AG09309 (cell line): ENCODE data around the gene LYRM1.

Source experiments
- DNase-seq: peaks from one replicate; pipeline ENCODE4 v3.0.0-alpha.2; 2010; ENCODE audit warnings: low read depth
- H3K4me3 ChIP-seq: 2 replicates; pipeline ENCODE4 v1.5.1; 2011; ENCODE audit warnings: mild to moderate bottlenecking, low read depth, low read length, moderate library complexity; ENCODE audit not compliant: control insufficient read depth
- TF ChIP-seq, protein P1 (sequence below): IDR thresholded peaks from 2 replicates; pipeline ENCODE4 v1.5.1; 2011; ENCODE audit warnings: mild to moderate bottlenecking, low read depth, low read length, inconsistent platforms; ENCODE audit not compliant: insufficient read depth, control insufficient read depth; ENCODE audit errors: missing control alignments

LYRM1 gene

DNA sequence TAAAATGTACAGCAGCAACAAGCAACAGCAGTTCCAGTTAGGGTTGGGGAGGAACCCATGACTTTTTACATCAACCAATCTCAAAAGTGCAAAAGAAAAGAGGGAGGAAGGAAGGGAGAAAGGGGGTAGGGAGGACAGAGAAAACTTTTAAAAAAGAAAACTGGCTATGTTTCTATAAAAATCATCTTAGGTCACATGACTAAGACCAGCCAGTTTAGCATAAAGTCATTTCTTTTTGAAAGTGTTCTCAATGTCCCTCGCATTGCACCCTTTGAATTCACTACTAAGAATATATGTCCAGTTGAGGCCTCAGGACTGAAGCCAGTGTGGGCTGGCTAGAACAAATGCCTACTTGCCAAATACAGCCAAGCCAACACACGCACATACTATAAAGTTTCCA is 29.3 kb upstream of the LYRM1 start:
- no peak overlapping the region for H3K4me3 ChIP-seq
- TF ChIP-seq, protein P1, sequence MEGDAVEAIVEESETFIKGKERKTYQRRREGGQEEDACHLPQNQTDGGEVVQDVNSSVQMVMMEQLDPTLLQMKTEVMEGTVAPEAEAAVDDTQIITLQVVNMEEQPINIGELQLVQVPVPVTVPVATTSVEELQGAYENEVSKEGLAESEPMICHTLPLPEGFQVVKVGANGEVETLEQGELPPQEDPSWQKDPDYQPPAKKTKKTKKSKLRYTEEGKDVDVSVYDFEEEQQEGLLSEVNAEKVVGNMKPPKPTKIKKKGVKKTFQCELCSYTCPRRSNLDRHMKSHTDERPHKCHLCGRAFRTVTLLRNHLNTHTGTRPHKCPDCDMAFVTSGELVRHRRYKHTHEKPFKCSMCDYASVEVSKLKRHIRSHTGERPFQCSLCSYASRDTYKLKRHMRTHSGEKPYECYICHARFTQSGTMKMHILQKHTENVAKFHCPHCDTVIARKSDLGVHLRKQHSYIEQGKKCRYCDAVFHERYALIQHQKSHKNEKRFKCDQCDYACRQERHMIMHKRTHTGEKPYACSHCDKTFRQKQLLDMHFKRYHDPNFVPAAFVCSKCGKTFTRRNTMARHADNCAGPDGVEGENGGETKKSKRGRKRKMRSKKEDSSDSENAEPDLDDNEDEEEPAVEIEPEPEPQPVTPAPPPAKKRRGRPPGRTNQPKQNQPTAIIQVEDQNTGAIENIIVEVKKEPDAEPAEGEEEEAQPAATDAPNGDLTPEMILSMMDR, result no peak
- no peak for DNase-seq

GRCh38 chr16:20871941-20872815 is 28.4 kb upstream of the LYRM1 start:
- H3K4me3 ChIP-seq, result no peak overlapping the region
- DNase-seq, result no peak
- TF ChIP-seq, protein P1, result no peak

DNA sequence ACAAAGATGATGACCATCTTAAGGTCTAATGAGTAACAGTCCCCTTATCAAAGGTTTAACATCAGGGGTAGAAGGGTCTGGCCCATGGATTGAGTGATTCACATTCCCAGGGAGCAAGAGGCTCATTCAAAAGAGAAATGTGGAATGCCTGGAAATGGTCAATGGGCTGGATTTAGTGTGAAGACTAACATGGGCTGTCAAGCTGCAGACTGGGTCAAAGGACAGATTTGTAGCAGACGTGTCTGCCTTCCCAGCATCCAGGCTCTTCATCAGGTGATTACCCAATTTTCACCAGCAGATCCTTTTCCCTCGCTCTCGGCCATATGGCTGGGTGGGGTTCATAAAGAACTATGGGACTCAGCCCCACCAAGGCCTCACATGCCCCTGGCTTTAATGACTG is 27.2 kb upstream of the LYRM1 start:
- no peak overlapping the region for H3K4me3 ChIP-seq
- no peak for DNase-seq
- TF ChIP-seq, protein P1, result no peak

DNA sequence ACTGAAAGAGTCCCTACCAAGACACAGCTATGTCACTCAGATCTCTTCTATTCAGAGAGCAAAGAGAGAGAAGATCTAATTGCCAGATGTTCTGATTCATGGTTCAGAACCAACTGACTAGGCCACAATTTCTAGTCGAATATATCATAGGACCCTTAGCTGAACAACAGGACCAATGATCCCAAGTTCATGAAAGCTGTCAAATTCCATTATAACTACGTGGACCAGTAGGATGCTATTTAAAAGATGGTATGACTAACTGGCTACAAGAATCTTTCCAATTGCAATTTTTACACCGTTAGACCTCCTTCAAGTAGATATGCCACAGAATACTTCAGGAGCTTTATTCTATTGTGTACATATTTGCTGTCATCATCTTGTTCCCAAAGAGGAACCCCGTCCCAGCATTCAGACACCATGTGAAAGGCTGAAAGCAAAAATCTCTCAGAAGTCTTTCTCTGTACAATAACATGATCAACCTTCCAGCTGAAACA is 26.4 kb upstream of the LYRM1 start:
- TF ChIP-seq, protein P1, result no peak
- no peak overlapping the region for H3K4me3 ChIP-seq
- no peak for DNase-seq

- TF ChIP-seq, protein P1, result no peak
- no peak overlapping the region for H3K4me3 ChIP-seq
- no peak for DNase-seq
Measured at GRCh38 chr16:20875355-20875650, 25.3 kb upstream of the LYRM1 start.

DNA sequence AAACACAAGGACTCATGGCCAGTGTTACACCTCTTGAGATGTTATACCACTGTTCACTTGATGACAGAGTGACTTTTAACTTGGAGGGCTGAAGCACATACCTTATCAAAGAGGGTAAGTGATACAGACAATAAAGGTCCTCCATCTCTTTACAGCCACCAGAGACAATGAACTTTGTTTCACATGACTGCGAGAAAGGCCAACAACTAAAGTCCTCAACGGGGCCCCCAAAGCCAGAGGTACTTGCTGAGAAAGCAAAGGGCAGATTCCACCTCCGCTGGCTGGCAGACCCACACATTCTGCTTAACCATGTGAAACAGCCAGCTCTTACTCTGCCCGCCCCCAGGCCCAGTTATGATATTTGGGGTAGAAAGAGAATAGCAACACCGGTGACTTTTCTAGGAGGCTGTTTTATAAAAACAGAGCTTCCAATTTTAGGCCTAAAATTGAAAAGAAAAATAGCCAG is 21.9 kb upstream of the LYRM1 start:
- TF ChIP-seq, protein P1, result no peak
- no peak overlapping the region for H3K4me3 ChIP-seq
- DNase-seq, result no peak
